GM23338 (cell line): ENCODE data around the gene SV2C.

Experiments used
- CTCF ChIP-seq, 2 experiments: fragments of 200-600 bp in 1 of 2; sonication (generic) in 1 of 2; conservative IDR thresholded peaks; 2 replicates each; pipeline versions ENCODE4 v1.5.1 to v1.6.1; 2016 to 2017; ENCODE audit warnings: antibody characterized with exemption in 2 of 2, low read depth in 2 of 2, mild to moderate bottlenecking in 2 of 2, moderate library complexity in 1 of 2
- ETS1 ChIP-seq: IDR thresholded peaks from 2 replicates; pipeline ENCODE4 v1.6.1; 2016; ENCODE audit warnings: antibody characterized with exemption
- EZH2 ChIP-seq: fragments of 200-600 bp; sonication (generic); IDR thresholded peaks from one replicate; pipeline ENCODE4 v1.8.0; 2017; ENCODE audit warnings: antibody characterized with exemption, mild to moderate bottlenecking, low read depth; ENCODE audit not compliant: unreplicated experiment
- EZH2phosphoT487 ChIP-seq: fragments of 200-600 bp; sonication (generic); IDR thresholded peaks from one replicate; pipeline ENCODE4 v1.8.1; 2018; ENCODE audit warnings: antibody characterized with exemption; ENCODE audit not compliant: unreplicated experiment
- JUNB ChIP-seq: IDR thresholded peaks from one replicate; pipeline ENCODE4 v1.6.1; 2016; ENCODE audit warnings: antibody characterized with exemption; ENCODE audit not compliant: unreplicated experiment
- POLR2AphosphoS5 ChIP-seq: IDR thresholded peaks from 2 replicates; pipeline ENCODE4 v1.6.1; 2016; ENCODE audit warnings: antibody characterized with exemption, low read depth
- REST ChIP-seq: IDR thresholded peaks from one replicate; pipeline ENCODE4 v1.6.1; 2018; ENCODE audit warnings: antibody characterized with exemption; ENCODE audit not compliant: unreplicated experiment
- STAT1 ChIP-seq: IDR thresholded peaks from one replicate; pipeline ENCODE4 v1.6.1; 2016; ENCODE audit warnings: antibody characterized with exemption; ENCODE audit not compliant: unreplicated experiment
- ZNF114 ChIP-seq: fragments of 250-450 bp; sonication (Bioruptor Pico); IDR thresholded peaks from 2 replicates; pipeline ENCODE4 v1.5.0; 2020; ENCODE audit warnings: mild to moderate bottlenecking, moderate library complexity
- ZNF462 ChIP-seq: fragments of 250-450 bp; sonication (Bioruptor Pico); IDR thresholded peaks from 2 replicates; pipeline ENCODE4 v1.5.0; 2020; ENCODE audit warnings: mild to moderate bottlenecking, moderate library complexity

- TF ChIP-seq EZH2 (no peak), CTCF (conservative IDR thresholded peaks at IDR 0.05; ENCODE audit: low read depth in 2 of 2) (no peak), JUNB (no peak), EZH2phosphoT487 (no peak), STAT1 (no peak), POLR2AphosphoS5 (no peak), ZNF114 (CRISPR knock-in tag) (no peak), ETS1 (no peak), REST (no peak), ZNF462 (CRISPR knock-in tag) (no peak)
These were observed 231.5 kb downstream of the SV2C start for GRCh38 chr5:76314643-76315042.
